NOMO-1 (cell line): Measurements from ENCODE around the gene TNFRSF17.

Source experiments
- DNase-seq, 2 experiments: peaks; one replicate each; lab custom pipeline; 2025; ENCODE audit not compliant: unreplicated experiment in 2 of 2; lab: John Stamatoyannopoulos, UW

Gene TNFRSF17

GRCh38 chr16:12000032-12000431 lies 35.0 kb downstream of the TNFRSF17 start:
- no peak for DNase-seq

- no peak for DNase-seq
Measured at GRCh38 chr16:12002447-12003006, 37.5 kb downstream of the TNFRSF17 start.

DNA sequence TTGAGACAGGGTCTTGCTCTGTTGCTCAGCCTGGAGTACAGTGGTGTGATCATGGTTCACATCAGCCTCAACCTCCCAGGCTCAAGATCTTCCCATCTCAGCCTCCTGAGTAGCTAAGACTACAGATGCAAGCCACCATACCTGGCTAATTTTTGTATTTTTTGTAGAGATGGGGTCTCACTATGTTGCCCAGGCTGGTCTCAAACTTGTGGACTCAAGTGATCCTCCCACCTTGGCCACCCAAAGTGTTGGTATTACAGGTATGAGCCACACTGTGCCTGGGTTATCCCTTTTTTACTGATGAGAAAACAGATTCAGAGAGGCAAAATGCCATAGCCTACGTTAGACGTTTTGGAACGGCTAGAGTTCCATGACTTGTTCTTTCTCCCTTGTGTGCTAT lies 41.6 kb downstream of the TNFRSF17 start:
- no peak for DNase-seq

DNA sequence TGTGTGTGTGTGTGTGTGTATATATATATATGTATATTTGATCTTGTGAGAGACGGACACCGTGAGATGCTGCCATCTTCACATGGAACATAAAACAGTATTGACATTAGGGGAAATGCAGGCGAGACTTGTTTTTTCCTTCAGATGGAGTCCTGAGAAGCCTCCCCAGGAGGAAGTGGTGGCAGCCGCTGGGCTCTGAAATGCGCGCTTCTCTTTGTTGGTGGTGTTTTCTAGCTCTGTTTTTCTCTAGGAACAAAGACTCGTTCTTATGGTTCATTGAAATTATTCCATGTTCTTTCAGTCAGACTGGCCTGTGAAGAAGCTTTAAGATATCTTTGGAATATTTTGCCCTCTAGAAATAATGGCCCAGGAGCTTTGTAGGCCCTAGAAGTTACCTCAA lies 44.5 kb downstream of the TNFRSF17 start:
- DNase-seq, result no peak

GRCh38 chr16:12009922-12010321 lies 44.9 kb downstream of the TNFRSF17 start:
- DNase-seq, result no peak

DNA sequence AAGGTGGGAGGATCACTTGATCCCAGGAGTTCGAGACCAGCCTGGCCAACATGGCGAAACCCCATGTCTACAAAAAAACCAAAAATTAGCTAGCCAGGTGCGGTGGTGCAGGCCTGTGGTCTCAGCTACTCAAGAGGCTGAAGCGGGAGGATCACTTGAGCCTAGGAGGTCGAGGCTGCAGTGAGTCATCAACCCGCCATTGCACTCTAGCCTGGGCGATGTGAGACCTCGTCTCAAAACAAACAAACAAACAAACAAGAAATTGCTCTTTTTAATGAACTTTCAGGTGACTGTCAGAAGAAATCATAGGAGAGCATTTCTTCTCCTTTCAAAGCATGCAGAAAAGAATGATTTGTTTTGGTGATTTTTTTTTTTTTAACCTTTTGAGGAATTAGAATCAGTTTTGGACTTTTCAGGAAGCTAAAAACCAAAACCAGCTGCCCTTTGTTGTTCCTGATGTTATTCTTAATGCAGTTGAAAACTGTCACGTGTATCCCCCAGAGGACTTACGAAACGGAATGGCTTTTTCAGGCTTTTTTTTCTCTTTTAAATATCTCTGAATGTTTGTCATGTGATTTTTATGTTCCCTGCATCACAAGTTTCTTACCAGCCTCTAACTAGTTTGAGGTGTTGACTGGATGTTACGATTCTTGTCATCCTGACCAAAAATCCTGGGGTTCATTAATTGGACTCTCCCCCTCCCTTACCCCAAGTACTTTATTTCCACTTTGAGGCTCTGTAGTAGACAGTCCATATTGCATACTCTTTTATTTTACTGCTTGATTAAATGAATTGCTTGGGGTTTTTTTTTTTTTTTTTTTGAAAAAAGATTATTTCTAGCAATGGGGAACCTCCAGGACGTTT lies 45.6 kb downstream of the TNFRSF17 start:
- peak; percentile 9 to 25 for DNase-seq

DNA sequence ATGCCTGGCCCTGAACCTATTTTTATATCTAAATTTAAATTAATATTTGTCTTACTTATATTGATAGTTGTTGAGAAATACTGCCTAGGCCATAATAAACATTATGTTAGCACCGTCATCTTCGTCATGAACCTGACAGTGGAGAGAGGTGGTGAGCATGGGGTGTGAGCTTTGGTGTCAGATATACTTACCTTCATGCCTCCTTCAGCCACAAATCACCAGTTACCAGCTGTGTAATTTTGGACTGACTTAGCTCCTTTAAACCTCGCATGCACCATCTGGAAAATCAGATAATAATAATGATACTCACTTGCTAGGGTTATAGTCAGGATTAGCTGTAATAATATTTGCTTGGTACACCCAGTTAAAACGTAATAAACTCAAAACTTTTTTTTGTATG lies 46.6 kb downstream of the TNFRSF17 start:
- no peak for DNase-seq

GRCh38 chr16:12016291-12016947 lies 51.4 kb downstream of the TNFRSF17 start:
- DNase-seq, result no peak

DNA sequence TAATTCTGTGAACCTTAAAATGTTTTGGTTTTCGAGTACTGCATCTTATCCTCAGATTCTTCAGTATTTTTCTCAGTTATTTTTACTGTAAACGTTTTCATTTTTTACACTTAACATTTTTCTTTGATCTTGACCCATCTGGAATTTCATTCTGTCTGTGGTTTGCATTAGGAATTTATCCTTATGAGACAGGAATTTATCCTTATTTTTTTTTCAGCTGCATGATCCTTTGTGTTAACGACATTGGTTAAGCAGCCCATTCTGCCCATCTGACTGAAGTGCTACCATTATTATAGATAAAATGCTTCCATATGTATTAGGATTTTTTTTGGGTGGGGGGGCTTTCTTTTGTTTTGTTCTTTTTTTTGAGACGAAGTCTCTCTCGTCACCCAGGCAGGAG lies 52.5 kb downstream of the TNFRSF17 start:
- no peak for DNase-seq
